Chondrocyte (in vitro differentiated cells): Measurements from ENCODE around the gene SCN2A. TPM values are rescaled to one million over a fixed set of nuclear protein-coding genes. Genes with fewer than 3 reads are reported as not detected.

Source experiments
- DNase-seq: peaks from one replicate; pipeline ENCODE4 v3.0.0; 2021; ENCODE audit warnings: mixed read lengths, low spot score
- H3K27ac Mint-ChIP-seq: one replicate; pipeline ENCODE4 v1.8.0; 2021; ENCODE audit warnings: mild to moderate bottlenecking, moderate library complexity, mixed read lengths; ENCODE audit not compliant: unreplicated experiment
- H3K27me3 Mint-ChIP-seq: 2 replicates; pipeline ENCODE4 v1.8.0; 2021; ENCODE audit warnings: low read depth, mixed read lengths
- H3K36me3 Mint-ChIP-seq: 2 replicates; pipeline ENCODE4 v1.8.0; 2021; ENCODE audit warnings: low read depth, mixed read lengths
- H3K4me1 Mint-ChIP-seq: 2 replicates; pipeline ENCODE4 v1.8.0; 2021; ENCODE audit warnings: low read depth, mild to moderate bottlenecking, mixed read lengths
- H3K4me3 Mint-ChIP-seq: one replicate; pipeline ENCODE4 v1.8.0; 2021; ENCODE audit warnings: mild to moderate bottlenecking, moderate library complexity, mixed read lengths; ENCODE audit not compliant: unreplicated experiment
- H3K9me3 Mint-ChIP-seq: 2 replicates; pipeline ENCODE4 v1.8.0; 2021; ENCODE audit warnings: low read depth, mixed read lengths
- total RNA-seq: library from RNA; stranded (reverse); gene quantifications from 3 replicates; pipeline ENCODE4 v1.2.1, GENCODE V29; 2021
- TF ChIP-seq, protein P1 (sequence below): fragments of 200-600 bp; sonication (generic); IDR thresholded peaks from 2 replicates; pipeline ENCODE4 v1.5.0; 2021; ENCODE audit warnings: antibody characterized with exemption, mild to moderate bottlenecking, moderate library complexity

Gene SCN2A
- total RNA-seq, 1 donor from 2014 or later: 1.8 TPM

- Mint-ChIP-seq H3K4me1 (no peaks in the 10 kb centered on the region), H3K9me3 (no peaks in the 10 kb centered on the region), H3K4me3 (no peak overlapping the region), H3K36me3 (no peaks in the 10 kb centered on the region), H3K27me3 (no peaks in the 10 kb centered on the region), H3K27ac (no peak overlapping the region)
- no peak for DNase-seq
- TF ChIP-seq, protein P1, sequence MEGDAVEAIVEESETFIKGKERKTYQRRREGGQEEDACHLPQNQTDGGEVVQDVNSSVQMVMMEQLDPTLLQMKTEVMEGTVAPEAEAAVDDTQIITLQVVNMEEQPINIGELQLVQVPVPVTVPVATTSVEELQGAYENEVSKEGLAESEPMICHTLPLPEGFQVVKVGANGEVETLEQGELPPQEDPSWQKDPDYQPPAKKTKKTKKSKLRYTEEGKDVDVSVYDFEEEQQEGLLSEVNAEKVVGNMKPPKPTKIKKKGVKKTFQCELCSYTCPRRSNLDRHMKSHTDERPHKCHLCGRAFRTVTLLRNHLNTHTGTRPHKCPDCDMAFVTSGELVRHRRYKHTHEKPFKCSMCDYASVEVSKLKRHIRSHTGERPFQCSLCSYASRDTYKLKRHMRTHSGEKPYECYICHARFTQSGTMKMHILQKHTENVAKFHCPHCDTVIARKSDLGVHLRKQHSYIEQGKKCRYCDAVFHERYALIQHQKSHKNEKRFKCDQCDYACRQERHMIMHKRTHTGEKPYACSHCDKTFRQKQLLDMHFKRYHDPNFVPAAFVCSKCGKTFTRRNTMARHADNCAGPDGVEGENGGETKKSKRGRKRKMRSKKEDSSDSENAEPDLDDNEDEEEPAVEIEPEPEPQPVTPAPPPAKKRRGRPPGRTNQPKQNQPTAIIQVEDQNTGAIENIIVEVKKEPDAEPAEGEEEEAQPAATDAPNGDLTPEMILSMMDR: no peak
These were observed 132.1 kb downstream of the SCN2A start for GRCh38 chr2:165371356-165371755.

GRCh38 chr2:165373278-165374010, 134.2 kb downstream of the SCN2A start:
- Mint-ChIP-seq H3K36me3 (no peaks in the 10 kb centered on the region), H3K27me3 (no peaks in the 10 kb centered on the region), H3K9me3 (no peaks in the 10 kb centered on the region), H3K4me3 (no peak overlapping the region), H3K27ac (no peak overlapping the region), H3K4me1 (peaks cover 7% of the 10 kb centered on the region)
- no peak for DNase-seq
- TF ChIP-seq, protein P1: no peak

- no peaks in the 10 kb centered on the region for H3K9me3 Mint-ChIP-seq
- no peaks in the 10 kb centered on the region for H3K27me3 Mint-ChIP-seq
- H3K36me3 Mint-ChIP-seq: no peaks in the 10 kb centered on the region
- H3K27ac Mint-ChIP-seq: no peak overlapping the region
- H3K4me3 Mint-ChIP-seq: no peak overlapping the region
- no peak for DNase-seq
- TF ChIP-seq, protein P1: no peak
- H3K4me1 Mint-ChIP-seq: peaks cover 7% of the 10 kb centered on the region
These were observed 137.4 kb downstream of the SCN2A start for GRCh38 chr2:165376571-165376975.

GRCh38 chr2:165382362-165382761, 143.1 kb downstream of the SCN2A start:
- Mint-ChIP-seq H3K9me3 (no peaks in the 10 kb centered on the region), H3K4me3 (no peak overlapping the region), H3K27me3 (no peaks in the 10 kb centered on the region), H3K36me3 (no peaks in the 10 kb centered on the region), H3K27ac (no peak overlapping the region), H3K4me1 (no peaks in the 10 kb centered on the region)
- DNase-seq: no peak
- TF ChIP-seq, protein P1: no peak

GRCh38 chr2:165390875-165391274, 151.7 kb downstream of the SCN2A start:
- no peak for DNase-seq
- no peak overlapping the region for H3K4me3 Mint-ChIP-seq
- no peaks in the 10 kb centered on the region for H3K9me3 Mint-ChIP-seq
- no peaks in the 10 kb centered on the region for H3K4me1 Mint-ChIP-seq
- H3K36me3 Mint-ChIP-seq: no peaks in the 10 kb centered on the region
- TF ChIP-seq, protein P1: no peak
- no peaks in the 10 kb centered on the region for H3K27me3 Mint-ChIP-seq
- H3K27ac Mint-ChIP-seq: no peak overlapping the region
